ENCODE measurements around the gene ZMPSTE24. TPM values are rescaled to one million over a fixed set of nuclear protein-coding genes. Genes with fewer than 3 reads are reported as not detected.

ZMPSTE24 gene
- total and polyA plus RNA-seq, 10 of the 15 experiments (the other 5 are each of a cell fraction or from before 2014, with no cell fraction given): 21.5 to 84.4 (median 43.6) TPM

DNA sequence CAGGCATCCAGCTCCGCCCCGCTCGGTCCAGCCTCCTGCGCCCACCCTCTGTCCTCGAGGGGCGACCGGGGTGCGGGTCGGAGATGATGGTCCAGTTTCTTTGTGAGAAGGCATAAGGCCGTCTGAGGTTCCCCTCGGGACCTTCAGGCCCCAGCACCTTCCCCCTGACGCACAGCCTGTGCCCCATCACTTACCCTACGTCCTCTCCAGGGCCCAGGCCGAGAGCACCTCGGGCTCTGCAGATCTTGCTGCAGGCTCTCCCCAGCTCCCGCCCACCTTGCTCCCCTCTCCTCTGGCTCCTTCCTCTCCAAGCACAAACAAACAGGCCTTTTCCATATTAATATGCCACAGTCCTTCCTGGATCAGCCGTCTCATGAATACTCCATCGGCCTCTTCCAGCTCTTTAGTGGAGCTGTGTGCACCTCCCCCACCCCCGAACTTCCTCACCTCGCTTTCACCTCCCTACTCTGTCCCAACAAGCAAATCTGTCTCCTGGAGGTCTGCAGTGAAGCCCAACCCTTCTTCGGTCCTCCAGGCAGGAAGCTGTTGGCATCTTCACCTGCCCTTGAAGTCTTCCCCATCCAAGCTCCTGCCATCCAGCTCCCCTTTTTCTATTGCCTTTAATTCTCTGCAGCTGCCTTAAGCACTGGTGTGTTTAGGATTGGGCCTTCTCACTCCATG, 59.5 kb downstream of the ZMPSTE24 start (continued):
- TF ChIP-seq, protein P1, sequence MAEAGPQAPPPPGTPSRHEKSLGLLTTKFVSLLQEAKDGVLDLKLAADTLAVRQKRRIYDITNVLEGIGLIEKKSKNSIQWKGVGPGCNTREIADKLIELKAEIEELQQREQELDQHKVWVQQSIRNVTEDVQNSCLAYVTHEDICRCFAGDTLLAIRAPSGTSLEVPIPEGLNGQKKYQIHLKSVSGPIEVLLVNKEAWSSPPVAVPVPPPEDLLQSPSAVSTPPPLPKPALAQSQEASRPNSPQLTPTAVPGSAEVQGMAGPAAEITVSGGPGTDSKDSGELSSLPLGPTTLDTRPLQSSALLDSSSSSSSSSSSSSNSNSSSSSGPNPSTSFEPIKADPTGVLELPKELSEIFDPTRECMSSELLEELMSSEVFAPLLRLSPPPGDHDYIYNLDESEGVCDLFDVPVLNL (IDR thresholded peaks at IDR 0.05; ENCODE audit: low read depth, low read length): no peak
- TF ChIP-seq IKZF2 (IDR thresholded peaks at IDR 0.05): no peak
- TF ChIP-seq MEF2B (IDR thresholded peaks at IDR 0.05; ENCODE audit: partially characterized antibody, poor library complexity, severe bottlenecking): no peak
- no peak for TF ChIP-seq SPI1 (IDR thresholded peaks at IDR 0.05; ENCODE audit: borderline replicate concordance, insufficient read depth, low read depth, low read length)
- no peak for TF ChIP-seq EP300 (IDR thresholded peaks at IDR 0.05; ENCODE audit: borderline replicate concordance in 1 of 2, control insufficient read depth in 1 of 2, low read depth in 2 of 2, low read length in 2 of 2)

DNA sequence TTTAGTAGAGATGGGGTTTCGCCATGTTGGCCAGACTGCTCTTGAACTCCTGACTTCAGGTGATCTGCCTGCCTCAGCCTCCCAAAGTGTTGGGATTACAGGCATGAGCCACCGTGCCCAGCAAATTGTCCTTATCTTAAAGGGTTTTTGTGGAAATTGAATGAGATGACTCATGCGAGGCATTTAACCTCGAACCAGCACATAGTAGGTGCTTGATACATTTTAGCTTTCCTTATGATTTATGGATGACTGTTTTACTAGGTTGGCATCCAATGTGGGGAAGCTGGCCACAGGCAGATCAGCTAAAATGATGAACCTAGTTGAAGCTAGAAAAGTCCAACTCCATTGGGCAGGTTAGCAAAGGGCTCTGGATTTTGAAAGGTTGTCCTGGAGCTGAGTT, 60.4 kb downstream of the ZMPSTE24 start:
- intact Hi-C loops (cut with micrococcal nuclease; ENCODE audit: unreplicated experiment): no loop called here
- Histone ChIP-seq H3K79me2 (ENCODE audit: control insufficient read depth, insufficient read depth, low read length) (no peaks in the 10 kb centered on the region), H2AFZ (ENCODE audit: control insufficient read depth, low read depth, low read length) (no peak overlapping the region), H3K36me3 (ENCODE audit: control insufficient read depth in 2 of 2, insufficient read depth in 2 of 2, low read length in 1 of 2) (no peaks in the 10 kb centered on the region), H3K27ac (ENCODE audit: control insufficient read depth, insufficient read depth) (no peak overlapping the region), H3K4me1 (ENCODE audit: control insufficient read depth, insufficient read depth, low read length) (peaks cover 24% of the 10 kb centered on the region), H4K20me1 (ENCODE audit: control insufficient read depth, insufficient read depth) (no peaks in the 10 kb centered on the region), H3K4me3 (no peak overlapping the region), H3K9me3 (replicated peaks; ENCODE audit: control insufficient read depth, insufficient read depth, low read length) (no peaks in the 10 kb centered on the region), H3K27me3 (replicated peaks in 1 of 2; ENCODE audit: control insufficient read depth in 2 of 2, insufficient read depth in 2 of 2, low read length in 1 of 2) (peaks cover 4 to 9% of the 10 kb centered on the region in 2 experiments; a peak in 3 of 4 replicates), H3K9ac (ENCODE audit: control insufficient read depth, insufficient read depth, low read length) (no peak overlapping the region), H3K4me2 (ENCODE audit: control insufficient read depth, insufficient read depth) (no peak overlapping the region)
- ChIA-PET RAD21 (ENCODE audit: unreplicated experiment) (interaction anchor here (1.4 to 6.0 kb wide), 2 partner anchors 19 to 86 kb away, joined by 8 to 75 read pairs; no protein-coding TSS in a partner anchor), POLR2A (interaction anchor here (0.6 kb wide), 1 partner anchor 140 kb away, joined by 3 read pairs; no protein-coding TSS in a partner anchor), CTCF (interaction anchor here (0.9 to 10.0 kb wide), 6 partner anchors 19 to 173 kb away, joined by 3 to 170 read pairs (median 70); no protein-coding TSS in a partner anchor), SMC1A (ENCODE audit: uncharacterized antibody, unreplicated experiment) (interaction anchor here (1.2 to 9.0 kb wide), 5 partner anchors 18 to 165 kb away, joined by 3 to 84 read pairs (median 7); no protein-coding TSS in a partner anchor)
- 99% methylated on average over 4 of the region's 4 CpGs for WGBS (ENCODE audit: insufficient coverage, insufficient replicate concordance, low lambda C conversion rate, missing lambda C conversion rate)
- no peak for DNase-seq (ENCODE audit: low read depth, low spot score)
- in situ Hi-C loops (cut with MboI): no loop called here
- no peak for FAIRE-seq
- ATAC-seq: no peak
- no TSS peak for BruUV-seq (replicated peaks)
- TF ChIP-seq NR2F1 (conservative IDR thresholded peaks at IDR 0.05) (no peak), GATAD2B (conservative IDR thresholded peaks at IDR 0.05; ENCODE audit: low read depth) (no peak), IKZF1 (conservative IDR thresholded peaks at IDR 0.05) (no peak), SUZ12 (IDR thresholded peaks at IDR 0.05; ENCODE audit: unreplicated experiment) (no peak)
- TF ChIP-seq, protein P2, sequence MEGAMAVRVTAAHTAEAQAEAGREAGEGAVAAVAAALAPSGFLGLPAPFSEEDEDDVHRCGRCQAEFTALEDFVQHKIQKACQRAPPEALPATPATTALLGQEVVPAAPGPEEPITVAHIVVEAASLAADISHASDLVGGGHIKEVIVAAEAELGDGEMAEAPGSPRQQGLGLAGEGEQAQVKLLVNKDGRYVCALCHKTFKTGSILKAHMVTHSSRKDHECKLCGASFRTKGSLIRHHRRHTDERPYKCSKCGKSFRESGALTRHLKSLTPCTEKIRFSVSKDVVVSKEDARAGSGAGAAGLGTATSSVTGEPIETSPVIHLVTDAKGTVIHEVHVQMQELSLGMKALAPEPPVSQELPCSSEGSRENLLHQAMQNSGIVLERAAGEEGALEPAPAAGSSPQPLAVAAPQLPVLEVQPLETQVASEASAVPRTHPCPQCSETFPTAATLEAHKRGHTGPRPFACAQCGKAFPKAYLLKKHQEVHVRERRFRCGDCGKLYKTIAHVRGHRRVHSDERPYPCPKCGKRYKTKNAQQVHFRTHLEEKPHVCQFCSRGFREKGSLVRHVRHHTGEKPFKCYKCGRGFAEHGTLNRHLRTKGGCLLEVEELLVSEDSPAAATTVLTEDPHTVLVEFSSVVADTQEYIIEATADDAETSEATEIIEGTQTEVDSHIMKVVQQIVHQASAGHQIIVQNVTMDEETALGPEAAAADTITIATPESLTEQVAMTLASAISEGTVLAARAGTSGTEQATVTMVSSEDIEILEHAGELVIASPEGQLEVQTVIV (IDR thresholded peaks at IDR 0.05; ENCODE audit: borderline replicate concordance, partially characterized antibody): no peak
- TF ChIP-seq, protein P3, sequence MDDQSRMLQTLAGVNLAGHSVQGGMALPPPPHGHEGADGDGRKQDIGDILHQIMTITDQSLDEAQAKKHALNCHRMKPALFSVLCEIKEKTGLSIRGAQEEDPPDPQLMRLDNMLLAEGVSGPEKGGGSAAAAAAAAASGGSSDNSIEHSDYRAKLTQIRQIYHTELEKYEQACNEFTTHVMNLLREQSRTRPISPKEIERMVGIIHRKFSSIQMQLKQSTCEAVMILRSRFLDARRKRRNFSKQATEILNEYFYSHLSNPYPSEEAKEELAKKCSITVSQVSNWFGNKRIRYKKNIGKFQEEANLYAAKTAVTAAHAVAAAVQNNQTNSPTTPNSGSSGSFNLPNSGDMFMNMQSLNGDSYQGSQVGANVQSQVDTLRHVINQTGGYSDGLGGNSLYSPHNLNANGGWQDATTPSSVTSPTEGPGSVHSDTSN (IDR thresholded peaks at IDR 0.05; ENCODE audit: insufficient replicate concordance, low read depth, low read length): no peak
